Cardiac septum (tissue), 1 donor: ENCODE measurements around the gene CGNL1. TPM values are rescaled to one million over a fixed set of nuclear protein-coding genes. Genes with fewer than 3 reads are reported as not detected.

ENCODE experiments used
- DNase-seq: peaks from one replicate; pipeline ENCODE4 v3.0.0-alpha.2; 2020; ENCODE audit warnings: low spot score
- intact Hi-C: fragments of 100-400 bp; cut with DNase I; formaldehyde crosslinking; loops from one replicate; pipeline ENCODE4 v1.14.0; 2022
- total RNA-seq: library from RNA; stranded (reverse); fragmentation: NEBNext Ultra II Directional; extraction: Animal tissue kit (Norgen Biotek cat#: 25700); gene quantifications from one replicate; pipeline ENCODE4 v1.2.1, GENCODE V29; 2021
- donor health status: DM: no; HTN: no; CAD: no.

CGNL1 gene
- total RNA-seq, 1 donor from 2014 or later = 19.6 TPM

GRCh38 chr15:57551715-57552677, 175.7 kb downstream of the CGNL1 start:
- intact Hi-C loops = loop anchor here (10.0 kb wide), 1 partner anchor 153 kb away; the partner anchor contains the start of gene POLR2M
- DNase-seq = no peak

- DNase-seq = no peak
- intact Hi-C loops = loop anchor here (10.0 kb wide), 1 partner anchor 152 kb away; the partner anchor contains the start of gene POLR2M
Observed at GRCh38 chr15:57552678-57553334, 176.5 kb downstream of the CGNL1 start.

- intact Hi-C loops = loop anchor here (10.0 kb wide), 1 partner anchor 151 kb away; the partner anchor contains the start of gene POLR2M
Observed at GRCh38 chr15:57553526-57553925, 177.2 kb downstream of the CGNL1 start.

GRCh38 chr15:57554063-57554811, 177.9 kb downstream of the CGNL1 start:
- DNase-seq = no peak

More at GRCh38 chr15:57553526-57553925, 177.2 kb downstream of the CGNL1 start:
- DNase-seq = no peak

GRCh38 chr15:57554812-57555179, 178.5 kb downstream of the CGNL1 start:
- DNase-seq = no peak
- intact Hi-C loops = loop anchor here (10.0 kb wide), 1 partner anchor 150 kb away; the partner anchor contains the start of gene POLR2M

More at GRCh38 chr15:57554063-57554811, 177.9 kb downstream of the CGNL1 start:
- intact Hi-C loops = loop anchor here (10.0 kb wide), 1 partner anchor 151 kb away; the partner anchor contains the start of gene POLR2M

GRCh38 chr15:57555270-57555669, 179.0 kb downstream of the CGNL1 start:
- intact Hi-C loops = loop anchor here (10.0 kb wide), 1 partner anchor 150 kb away; the partner anchor contains the start of gene POLR2M
- DNase-seq = no peak

- intact Hi-C loops = loop anchor here (10.0 kb wide), 1 partner anchor 149 kb away; the partner anchor contains the start of gene POLR2M
- no peak for DNase-seq
Observed at GRCh38 chr15:57556040-57556439, 179.7 kb downstream of the CGNL1 start.

GRCh38 chr15:57557267-57557666, 181.0 kb downstream of the CGNL1 start:
- DNase-seq = no peak
- intact Hi-C loops = loop anchor here (10.0 kb wide), 1 partner anchor 148 kb away; the partner anchor contains the start of gene POLR2M

- no peak for DNase-seq
- intact Hi-C loops = loop anchor here (2.0 to 10.0 kb wide), 2 partner anchors 147 to 509 kb away; partner anchors contain the start of gene POLR2M
Observed at GRCh38 chr15:57557810-57558209, 181.5 kb downstream of the CGNL1 start.

GRCh38 chr15:57559875-57560274, 183.6 kb downstream of the CGNL1 start:
- DNase-seq = peak; percentile 82
- intact Hi-C loops = loop anchor here (1.0 to 10.0 kb wide), 6 partner anchors 51 to 507 kb away; partner anchors contain the start of gene POLR2M

- intact Hi-C loops = loop anchor here (2.0 to 5.0 kb wide), 3 partner anchors 76 to 300 kb away; no protein-coding TSS in a partner anchor
- peak; percentile 84 for DNase-seq
Observed at GRCh38 chr15:57561041-57561711, 184.9 kb downstream of the CGNL1 start.

- intact Hi-C loops = loop anchor here (2.0 to 5.0 kb wide), 3 partner anchors 33 to 170 kb away; no protein-coding TSS in a partner anchor
- DNase-seq = peak; percentile 84
Observed at GRCh38 chr15:57562196-57562769, 186.0 kb downstream of the CGNL1 start.

GRCh38 chr15:57563416-57563815, 187.1 kb downstream of the CGNL1 start:
- DNase-seq = no peak

GRCh38 chr15:57565311-57565710, 189.0 kb downstream of the CGNL1 start:
- DNase-seq = no peak
- intact Hi-C loops = no loop called here

More at GRCh38 chr15:57563416-57563815, 187.1 kb downstream of the CGNL1 start:
- intact Hi-C loops = loop anchor here (2.0 to 5.0 kb wide), 3 partner anchors 31 to 169 kb away; no protein-coding TSS in a partner anchor

- intact Hi-C loops = no loop called here
- DNase-seq = peak; percentile 80
Observed at GRCh38 chr15:57566834-57567233, 190.5 kb downstream of the CGNL1 start.

GRCh38 chr15:57567891-57568290, 191.6 kb downstream of the CGNL1 start:
- no peak for DNase-seq
- intact Hi-C loops = loop anchor here (2.0 kb wide), 1 partner anchor 23 kb away; the partner anchor contains the start of gene MYZAP

- DNase-seq = no peak
- intact Hi-C loops = loop anchor here (2.0 kb wide), 1 partner anchor 23 kb away; the partner anchor contains the start of gene MYZAP
Observed at GRCh38 chr15:57568299-57568698, 192.0 kb downstream of the CGNL1 start.

GRCh38 chr15:57570340-57570739, 194.0 kb downstream of the CGNL1 start:
- intact Hi-C loops = no loop called here
- DNase-seq = no peak
